GM12878 (cell line): ENCODE measurements around the gene MEDAG. TPM values are rescaled to one million over a fixed set of nuclear protein-coding genes. Genes with fewer than 3 reads are reported as not detected.

ENCODE experiments used
- ATAC-seq: fragments of 200-7000 bp; cut with Tn5 transposase; 3 replicates; pipeline ENCODE4 v1.9.1; 2020; ENCODE audit warnings: mild to moderate bottlenecking, moderate library complexity
- BruUV-seq: library from RNA; stranded (reverse); fragments of 400-500 nt; replicated peaks from 2 replicates; lab custom pipeline; 2021; lab: Mats Ljungman, UMichigan
- CTCF ChIA-PET: fragments of 300-600 bp; sonication (Branson Sonifier 250); formaldehyde crosslinking; extraction: SDS; loops from one replicate; lab custom pipeline; 2021; ENCODE audit warnings: inconsistent platforms; lab: Yijun Ruan, JAX
- POLR2A ChIA-PET: fragments of 350-600 bp; formaldehyde crosslinking; extraction: SDS; loops from one replicate; lab custom pipeline; 2021; ENCODE audit warnings: inconsistent platforms; lab: Charles Lee
- RAD21 ChIA-PET: fragments of 300-600 bp; sonication (Branson Sonifier 250); formaldehyde crosslinking; loops from one replicate; lab custom pipeline; 2023; ENCODE audit warnings: antibody characterized with exemption; ENCODE audit not compliant: unreplicated experiment; lab: Charles Lee
- SMC1A ChIA-PET: fragments of 300-600 bp; sonication (Branson Sonifier 250); formaldehyde crosslinking; loops from one replicate; lab custom pipeline; 2023; ENCODE audit not compliant: unreplicated experiment, uncharacterized antibody; lab: Charles Lee
- DNase-seq: peaks from one replicate; pipeline ENCODE4 v3.0.0-alpha.2; 2011; ENCODE audit warnings: low read depth, low spot score
- FAIRE-seq: peaks from 3 replicates; lab custom pipeline; 2011; peaks lifted over from hg19 to GRCh38; lab: Jason Lieb, UNC
- H2AFZ ChIP-seq: 2 replicates; pipeline ENCODE4 v1.6.0; 2011; ENCODE audit warnings: low read depth, low read length, control low read depth; ENCODE audit not compliant: control insufficient read depth
- H3K27ac ChIP-seq: 2 replicates; pipeline ENCODE4 v1.5.1; 2011; ENCODE audit warnings: control low read depth; ENCODE audit not compliant: control insufficient read depth, insufficient read depth
- H3K27me3 ChIP-seq, 2 experiments: replicated peaks in 1 of 2; 2 replicates each; pipeline versions ENCODE4 v1.6.0 to v1.6.1; 2011; ENCODE audit warnings: low read length in 1 of 2; ENCODE audit not compliant: control insufficient read depth in 2 of 2, insufficient read depth in 2 of 2
- H3K36me3 ChIP-seq, 2 experiments: 2 replicates each; pipeline ENCODE4 v1.5.1; 2011; ENCODE audit warnings: low read length in 1 of 2; ENCODE audit not compliant: control insufficient read depth in 2 of 2, insufficient read depth in 2 of 2
- H3K4me1 ChIP-seq: 2 replicates; pipeline ENCODE4 v1.6.1; 2011; ENCODE audit warnings: mild to moderate bottlenecking, low read length, moderate library complexity, mixed read lengths; ENCODE audit not compliant: control insufficient read depth, insufficient read depth
- H3K4me2 ChIP-seq: 2 replicates; pipeline ENCODE4 v1.6.0; 2011; ENCODE audit warnings: control low read depth; ENCODE audit not compliant: control insufficient read depth, insufficient read depth
- H3K4me3 ChIP-seq: fragments of 200-600 bp; sonication (generic); 2 replicates; pipeline ENCODE4 v1.5.1; 2016
- H3K79me2 ChIP-seq: 2 replicates; pipeline ENCODE4 v1.6.0; 2011; ENCODE audit warnings: low read length; ENCODE audit not compliant: control insufficient read depth, insufficient read depth
- H3K9ac ChIP-seq: 2 replicates; pipeline ENCODE4 v1.8.0; 2011; ENCODE audit warnings: low read length, control low read depth, mixed read lengths; ENCODE audit not compliant: control insufficient read depth, insufficient read depth
- H3K9me3 ChIP-seq: replicated peaks from 3 replicates; pipeline ENCODE4 v1.5.1; 2011; ENCODE audit warnings: mild to moderate bottlenecking, low read length; ENCODE audit not compliant: control insufficient read depth, insufficient read depth
- H4K20me1 ChIP-seq: 2 replicates; pipeline ENCODE4 v1.6.0; 2011; ENCODE audit not compliant: control insufficient read depth, insufficient read depth
- EGR1 ChIP-seq, 2 experiments: IDR thresholded peaks; 1 replicate in 1 of 2; 2 replicates in 1 of 2; pipeline ENCODE4 v1.6.1; 2011 to 2012; ENCODE audit warnings: low read depth in 2 of 2, low read length in 2 of 2, borderline replicate concordance in 1 of 2, mild to moderate bottlenecking in 1 of 2, moderate library complexity in 1 of 2
- ESRRA ChIP-seq: IDR thresholded peaks from 2 replicates; pipeline ENCODE4 v1.6.1; 2012; ENCODE audit warnings: mild to moderate bottlenecking, low read length, improper control_type of control experiment
- LARP7 ChIP-seq: fragments of 450-650 bp; IDR thresholded peaks from 2 replicates; pipeline ENCODE4 v1.6.1; 2017; ENCODE audit warnings: mild to moderate bottlenecking
- MYC ChIP-seq: IDR thresholded peaks from 2 replicates; pipeline ENCODE4 v1.6.1; 2011; ENCODE audit warnings: mild to moderate bottlenecking, low read length, moderate library complexity, inconsistent platforms; ENCODE audit not compliant: insufficient read depth, insufficient replicate concordance, insufficient read length, severe bottlenecking
- NRF1 ChIP-seq: conservative IDR thresholded peaks from 2 replicates; pipeline ENCODE4 v1.6.1; 2011; ENCODE audit warnings: mild to moderate bottlenecking, low read depth, low read length, improper control_type of control experiment
- PAX8 ChIP-seq: fragments of 450-650 bp; IDR thresholded peaks from 2 replicates; pipeline ENCODE4 v1.6.1; 2017; ENCODE audit warnings: mild to moderate bottlenecking, moderate library complexity
- POLR2AphosphoS2 ChIP-seq: IDR thresholded peaks from 2 replicates; pipeline ENCODE4 v1.6.1; 2011; ENCODE audit warnings: low read depth, mild to moderate bottlenecking, low read length, improper control_type of control experiment, moderate library complexity
- SPI1 ChIP-seq: IDR thresholded peaks from 2 replicates; pipeline ENCODE4 v1.6.1; 2011; ENCODE audit warnings: low read depth, mild to moderate bottlenecking, low read length, moderate library complexity, borderline replicate concordance; ENCODE audit not compliant: insufficient read depth
- TCF12 ChIP-seq: IDR thresholded peaks from 2 replicates; pipeline ENCODE4 v1.6.1; 2011; ENCODE audit warnings: low read depth, mild to moderate bottlenecking, low read length
- ZNF207 ChIP-seq: fragments of 450-650 bp; IDR thresholded peaks from 2 replicates; pipeline ENCODE4 v1.6.1; 2014; ENCODE audit warnings: antibody characterized with exemption, mild to moderate bottlenecking, borderline replicate concordance
- WGBS: methylation state at CpG from one replicate; pipeline ENCODE4 v1.1.6; 2016; ENCODE audit warnings: low lambda C conversion rate; ENCODE audit not compliant: insufficient replicate concordance, insufficient coverage; ENCODE audit errors: missing lambda C conversion rate; 5-methylcytosine and 5-hydroxymethylcytosine counted together
- in situ Hi-C: fragments of 300-500 bp; cut with MboI; formaldehyde crosslinking; loops from 9 replicates; pipeline ENCODE4 v1.14.3; 2018; ENCODE audit warnings: mixed read lengths
- intact Hi-C: fragments of 100-400 bp; cut with micrococcal nuclease; formaldehyde crosslinking; loops from one replicate; pipeline ENCODE4 v1.14.2; 2022; ENCODE audit not compliant: unreplicated experiment
- polyA plus RNA-seq, 11 experiments: library from polyadenylated mRNA; depleted of rRNA in 4 of 11; unstranded in 6 of 11; stranded (reverse) in 5 of 11; fragments of >200 nt; fragmentation: Nextera tagmentation in 4 of 11; fragmentation: Illumina TruSeq in 1 of 11; extraction: Ambion mirVana in 4 of 11; extraction: Trizol in 1 of 11; gene quantifications; 1 replicate in 1 of 11; 2 replicates in 10 of 11; pipeline versions ENCODE4 v1.2.1 to v1.2.3, GENCODE V29; 2011 to 2016; ENCODE audit warnings: inconsistent platforms in 2 of 11, missing spikeins in 2 of 11, low read depth in 1 of 11
- total RNA-seq, 4 experiments: library from RNA; depleted of rRNA in 3 of 4; stranded (reverse); fragments of >200 nt in 3 of 4; fragmentation: Illumina TruSeq in 1 of 4; extraction: Trizol in 1 of 4; gene quantifications; 2 replicates each; pipeline versions ENCODE4 v1.2.1 to v1.2.3, GENCODE V29; 2013 to 2021
- TF ChIP-seq, protein P1 (sequence below): fragments of 450-650 bp; IDR thresholded peaks from 2 replicates; pipeline ENCODE4 v1.6.1; 2016; ENCODE audit warnings: mild to moderate bottlenecking
- TF ChIP-seq, protein P2 (sequence below): IDR thresholded peaks from 2 replicates; pipeline ENCODE4 v1.6.1; 2011; ENCODE audit warnings: borderline replicate concordance, low read depth, mild to moderate bottlenecking, moderate library complexity, mixed read lengths, low read length; ENCODE audit not compliant: insufficient read depth; ENCODE audit errors: extremely low read length
- TF ChIP-seq, protein P3 (sequence below): fragments of 450-650 bp; IDR thresholded peaks from 2 replicates; pipeline ENCODE4 v1.6.1; 2018; ENCODE audit warnings: borderline replicate concordance, mild to moderate bottlenecking; ENCODE audit not compliant: partially characterized antibody

MEDAG gene
- total and polyA plus RNA-seq, 10 of the 15 experiments (the other 5 are each of a cell fraction or from before 2014, with no cell fraction given) = 0.03 TPM; not detected in 9

DNA sequence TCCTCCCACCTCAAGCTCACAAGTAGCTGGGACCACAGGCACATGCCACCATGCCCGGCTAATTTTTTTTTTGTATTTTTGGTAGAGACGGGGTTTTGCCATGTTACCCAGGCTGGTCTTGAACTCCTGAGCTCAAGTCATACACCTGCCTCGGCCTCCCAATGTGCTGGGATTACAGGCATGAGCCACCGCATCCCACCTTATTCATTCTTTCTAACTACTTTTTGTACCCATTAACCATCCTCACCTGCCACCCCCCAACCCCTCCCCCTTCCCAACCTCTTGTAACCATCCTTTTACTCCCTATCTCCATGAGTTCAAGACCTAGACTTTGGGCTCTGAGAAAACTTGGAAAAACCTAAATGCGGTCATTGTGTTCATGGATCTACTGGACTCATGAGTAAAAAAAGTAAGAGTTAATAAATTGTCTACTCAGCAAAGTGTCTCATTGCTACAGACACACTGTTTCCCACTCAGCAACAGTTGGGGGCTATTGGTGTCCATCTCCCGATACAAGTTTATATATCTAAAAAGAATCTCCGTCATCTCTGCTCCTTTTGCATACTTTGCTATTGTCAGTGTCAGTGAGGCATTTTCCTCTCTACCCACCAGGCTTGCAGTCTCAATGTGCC, 44.1 kb upstream of the MEDAG start:
- no peaks in the 10 kb centered on the region for H3K36me3 ChIP-seq
- no peak for DNase-seq
- ChIA-PET SMC1A (no interaction called here), POLR2A (no interaction called here), RAD21 (no interaction called here), CTCF (no interaction called here)
- H3K9ac ChIP-seq = no peak overlapping the region
- BruUV-seq = no TSS peak
- TF ChIP-seq POLR2AphosphoS2 (no peak), NRF1 (no peak), ESRRA (no peak), TCF12 (no peak), PAX8 (no peak), MYC (no peak), LARP7 (no peak), ZNF207 (no peak), EGR1 (IDR thresholded peaks at IDR 0.05; ENCODE audit: borderline replicate concordance in 1 of 2, low read depth in 2 of 2, low read length in 2 of 2) (no peak), SPI1 (no peak)
- TF ChIP-seq, protein P1, sequence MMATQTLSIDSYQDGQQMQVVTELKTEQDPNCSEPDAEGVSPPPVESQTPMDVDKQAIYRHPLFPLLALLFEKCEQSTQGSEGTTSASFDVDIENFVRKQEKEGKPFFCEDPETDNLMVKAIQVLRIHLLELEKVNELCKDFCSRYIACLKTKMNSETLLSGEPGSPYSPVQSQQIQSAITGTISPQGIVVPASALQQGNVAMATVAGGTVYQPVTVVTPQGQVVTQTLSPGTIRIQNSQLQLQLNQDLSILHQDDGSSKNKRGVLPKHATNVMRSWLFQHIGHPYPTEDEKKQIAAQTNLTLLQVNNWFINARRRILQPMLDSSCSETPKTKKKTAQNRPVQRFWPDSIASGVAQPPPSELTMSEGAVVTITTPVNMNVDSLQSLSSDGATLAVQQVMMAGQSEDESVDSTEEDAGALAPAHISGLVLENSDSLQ = no peak
- TF ChIP-seq, protein P2, sequence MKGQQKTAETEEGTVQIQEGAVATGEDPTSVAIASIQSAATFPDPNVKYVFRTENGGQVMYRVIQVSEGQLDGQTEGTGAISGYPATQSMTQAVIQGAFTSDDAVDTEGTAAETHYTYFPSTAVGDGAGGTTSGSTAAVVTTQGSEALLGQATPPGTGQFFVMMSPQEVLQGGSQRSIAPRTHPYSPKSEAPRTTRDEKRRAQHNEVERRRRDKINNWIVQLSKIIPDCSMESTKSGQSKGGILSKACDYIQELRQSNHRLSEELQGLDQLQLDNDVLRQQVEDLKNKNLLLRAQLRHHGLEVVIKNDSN = no peak
- TF ChIP-seq, protein P3, sequence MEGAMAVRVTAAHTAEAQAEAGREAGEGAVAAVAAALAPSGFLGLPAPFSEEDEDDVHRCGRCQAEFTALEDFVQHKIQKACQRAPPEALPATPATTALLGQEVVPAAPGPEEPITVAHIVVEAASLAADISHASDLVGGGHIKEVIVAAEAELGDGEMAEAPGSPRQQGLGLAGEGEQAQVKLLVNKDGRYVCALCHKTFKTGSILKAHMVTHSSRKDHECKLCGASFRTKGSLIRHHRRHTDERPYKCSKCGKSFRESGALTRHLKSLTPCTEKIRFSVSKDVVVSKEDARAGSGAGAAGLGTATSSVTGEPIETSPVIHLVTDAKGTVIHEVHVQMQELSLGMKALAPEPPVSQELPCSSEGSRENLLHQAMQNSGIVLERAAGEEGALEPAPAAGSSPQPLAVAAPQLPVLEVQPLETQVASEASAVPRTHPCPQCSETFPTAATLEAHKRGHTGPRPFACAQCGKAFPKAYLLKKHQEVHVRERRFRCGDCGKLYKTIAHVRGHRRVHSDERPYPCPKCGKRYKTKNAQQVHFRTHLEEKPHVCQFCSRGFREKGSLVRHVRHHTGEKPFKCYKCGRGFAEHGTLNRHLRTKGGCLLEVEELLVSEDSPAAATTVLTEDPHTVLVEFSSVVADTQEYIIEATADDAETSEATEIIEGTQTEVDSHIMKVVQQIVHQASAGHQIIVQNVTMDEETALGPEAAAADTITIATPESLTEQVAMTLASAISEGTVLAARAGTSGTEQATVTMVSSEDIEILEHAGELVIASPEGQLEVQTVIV = no peak
- FAIRE-seq = no peak
- in situ Hi-C loops = no loop called here
- H3K27me3 ChIP-seq = peaks cover 0 to 4% of the 10 kb centered on the region in 2 experiments; a peak in 1 of 4 replicates
- H3K9me3 ChIP-seq = no peaks in the 10 kb centered on the region; the same call in 2 of the 3 replicates
- H3K79me2 ChIP-seq = no peaks in the 10 kb centered on the region
- intact Hi-C loops = no loop called here
- no peak overlapping the region for H3K27ac ChIP-seq
- H3K4me1 ChIP-seq = no peaks in the 10 kb centered on the region
- ATAC-seq = no peak
- WGBS = 73% methylated on average over 7 of the region's 7 CpGs
- H3K4me2 ChIP-seq = no peak overlapping the region
- no peak overlapping the region for H2AFZ ChIP-seq
- no peaks in the 10 kb centered on the region for H4K20me1 ChIP-seq
- H3K4me3 ChIP-seq = no peak overlapping the region
